ENCODE results near the gene MARF1.
"Not testable (repeated sequence)": the region's sequence is repeated elsewhere in the genome, so short reads cannot be mapped to it uniquely, and the experiment has no call there.

The MARF1 gene

DNA sequence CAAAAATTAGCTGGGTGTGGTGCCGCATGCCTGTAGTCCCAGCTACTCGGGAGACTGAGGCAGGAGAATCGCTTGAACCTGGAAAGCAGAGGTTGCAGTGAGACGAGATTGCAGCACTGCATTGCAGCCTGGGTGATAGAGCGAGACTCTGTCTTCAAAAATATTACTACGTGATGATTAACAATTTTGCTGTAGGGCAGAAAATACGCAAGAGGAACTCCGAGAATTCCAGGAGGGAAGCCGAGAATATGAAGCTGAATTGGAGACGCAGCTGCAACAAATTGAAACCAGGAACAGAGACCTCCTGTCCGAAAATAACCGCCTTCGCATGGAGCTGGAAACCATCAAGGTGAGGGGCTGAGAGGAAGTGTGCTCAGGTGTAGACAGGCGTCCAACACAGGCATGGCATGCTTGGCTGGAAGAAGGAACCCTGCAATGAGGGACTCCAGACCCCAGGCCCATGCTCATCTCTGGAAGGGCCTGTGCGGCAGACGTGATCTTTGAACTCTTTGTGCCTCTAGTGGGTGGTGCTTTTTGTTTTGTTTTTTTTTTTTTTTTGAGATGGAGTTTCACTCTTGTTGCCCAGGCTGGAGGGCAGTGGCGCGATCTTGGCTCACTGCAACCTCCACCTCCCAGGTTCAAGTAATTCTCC is 24.3 kb upstream of the MARF1 start:
- no peak for DNase-seq (ENCODE audit: low read depth)
- TF ChIP-seq, protein P1, sequence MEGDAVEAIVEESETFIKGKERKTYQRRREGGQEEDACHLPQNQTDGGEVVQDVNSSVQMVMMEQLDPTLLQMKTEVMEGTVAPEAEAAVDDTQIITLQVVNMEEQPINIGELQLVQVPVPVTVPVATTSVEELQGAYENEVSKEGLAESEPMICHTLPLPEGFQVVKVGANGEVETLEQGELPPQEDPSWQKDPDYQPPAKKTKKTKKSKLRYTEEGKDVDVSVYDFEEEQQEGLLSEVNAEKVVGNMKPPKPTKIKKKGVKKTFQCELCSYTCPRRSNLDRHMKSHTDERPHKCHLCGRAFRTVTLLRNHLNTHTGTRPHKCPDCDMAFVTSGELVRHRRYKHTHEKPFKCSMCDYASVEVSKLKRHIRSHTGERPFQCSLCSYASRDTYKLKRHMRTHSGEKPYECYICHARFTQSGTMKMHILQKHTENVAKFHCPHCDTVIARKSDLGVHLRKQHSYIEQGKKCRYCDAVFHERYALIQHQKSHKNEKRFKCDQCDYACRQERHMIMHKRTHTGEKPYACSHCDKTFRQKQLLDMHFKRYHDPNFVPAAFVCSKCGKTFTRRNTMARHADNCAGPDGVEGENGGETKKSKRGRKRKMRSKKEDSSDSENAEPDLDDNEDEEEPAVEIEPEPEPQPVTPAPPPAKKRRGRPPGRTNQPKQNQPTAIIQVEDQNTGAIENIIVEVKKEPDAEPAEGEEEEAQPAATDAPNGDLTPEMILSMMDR (conservative IDR thresholded peaks at IDR 0.05; ENCODE audit: low read length) = no peak

DNA sequence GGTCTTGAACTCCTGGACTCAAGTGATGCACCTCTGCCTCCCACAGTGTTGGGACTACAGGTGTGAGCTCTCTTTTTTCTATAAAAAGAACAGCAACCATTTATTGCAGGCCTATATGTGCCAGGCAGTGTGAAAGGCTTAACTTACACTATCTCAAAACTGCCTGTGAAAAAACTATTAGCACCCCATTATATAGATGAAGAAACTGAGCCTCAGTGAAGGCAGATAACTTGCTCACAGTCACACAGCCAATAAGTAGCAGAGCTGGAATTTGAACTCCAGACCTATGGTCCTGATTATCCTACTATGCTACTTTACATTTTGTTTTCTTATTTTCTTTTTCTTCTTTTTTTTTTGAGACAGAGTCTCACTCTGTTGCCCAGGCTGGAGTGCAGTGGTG is 22.2 kb upstream of the MARF1 start:
- DNase-seq (ENCODE audit: low read depth) = no peak
- TF ChIP-seq, protein P1 (conservative IDR thresholded peaks at IDR 0.05; ENCODE audit: low read length) = no peak
- no peak overlapping the region for H3K4me3 ChIP-seq (ENCODE audit: low read length)

More for the DNA sequence above, 24.3 kb upstream of the MARF1 start:
- H3K4me3 ChIP-seq (ENCODE audit: low read length) = no peak overlapping the region

DNA sequence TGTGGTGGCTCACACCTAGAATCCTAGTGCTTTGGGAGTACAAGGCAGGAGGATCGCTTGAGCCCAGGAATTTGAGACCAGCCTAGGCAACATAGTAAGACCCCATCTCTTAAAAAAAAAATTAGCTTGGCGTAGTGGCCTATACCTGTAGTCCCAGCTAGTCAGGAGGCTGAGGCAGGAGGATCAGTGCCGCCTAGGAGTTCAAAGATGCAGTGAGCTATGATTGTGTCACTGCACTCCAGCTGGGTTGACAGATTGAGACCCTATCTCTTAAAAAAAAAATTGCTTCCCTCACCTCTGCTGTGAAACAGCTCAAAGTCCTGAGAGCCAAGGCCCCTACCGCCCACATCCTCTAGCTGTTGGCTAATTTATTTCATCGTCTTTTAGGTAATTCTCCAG is 17.2 kb upstream of the MARF1 start:
- DNase-seq (ENCODE audit: low read depth) = no peak
- H3K4me3 ChIP-seq (ENCODE audit: low read length) = no peak overlapping the region
- TF ChIP-seq, protein P1 (conservative IDR thresholded peaks at IDR 0.05; ENCODE audit: low read length) = no peak

DNA sequence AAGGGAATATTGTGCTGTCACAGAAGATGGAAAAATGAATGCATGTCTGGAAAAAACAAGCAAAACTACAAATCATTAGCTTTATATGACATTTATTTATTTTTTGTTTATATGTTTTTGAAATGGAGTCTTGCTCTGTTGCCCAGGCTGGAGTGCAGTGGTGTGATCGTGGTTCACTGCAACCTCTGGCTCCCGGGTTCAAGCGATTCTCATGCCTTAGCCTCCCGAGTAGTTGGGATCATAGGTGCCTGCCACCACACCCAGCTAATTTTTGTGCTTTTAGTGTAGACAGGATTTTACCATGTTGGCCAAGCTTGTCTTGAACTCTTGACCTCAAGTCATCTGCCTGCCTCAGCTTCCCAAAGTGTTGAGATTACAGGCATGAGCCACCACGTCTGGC is 15.6 kb upstream of the MARF1 start:
- TF ChIP-seq, protein P1 (conservative IDR thresholded peaks at IDR 0.05; ENCODE audit: low read length) = no peak
- no peak for DNase-seq (ENCODE audit: low read depth)
- H3K4me3 ChIP-seq (ENCODE audit: low read length) = no peak overlapping the region

DNA sequence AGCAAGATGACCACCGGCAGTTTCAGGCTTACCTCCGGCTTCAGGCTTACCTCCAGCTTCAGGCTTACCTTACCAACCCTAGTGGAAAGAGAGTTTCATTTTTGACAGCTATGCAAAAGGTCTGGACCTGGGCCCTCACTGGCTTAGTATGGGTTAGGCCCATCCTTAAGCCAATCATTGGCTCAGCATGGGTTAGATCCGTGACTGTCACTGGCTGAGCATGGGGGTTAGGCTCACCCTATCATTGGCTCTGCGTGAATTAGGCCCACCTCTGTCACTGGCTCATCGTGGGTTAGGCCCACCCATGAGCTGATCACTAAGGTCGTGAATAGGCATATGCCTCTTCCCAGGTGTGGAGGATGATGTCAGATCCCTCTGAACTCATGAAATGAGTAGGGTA is 15.2 kb upstream of the MARF1 start:
- TF ChIP-seq, protein P1 (conservative IDR thresholded peaks at IDR 0.05; ENCODE audit: low read length) = no peak
- no peak for DNase-seq (ENCODE audit: low read depth)

DNA sequence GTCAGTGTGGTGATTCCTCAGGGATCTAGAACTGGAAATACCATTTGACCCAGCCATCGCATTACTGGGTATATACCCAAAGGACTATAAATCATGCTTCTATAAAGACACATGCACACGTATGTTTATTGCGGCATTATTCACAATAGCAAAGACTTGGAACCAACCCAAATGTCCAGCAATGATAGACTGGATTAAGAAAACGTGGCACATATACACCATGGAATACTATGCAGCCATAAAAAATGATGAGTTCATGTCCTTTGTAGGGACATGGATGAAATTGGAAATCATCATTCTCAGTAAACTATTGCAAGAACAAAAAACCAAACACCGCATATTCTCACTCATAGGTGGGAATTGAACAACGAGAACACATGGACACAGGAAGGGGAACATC is 12.6 kb upstream of the MARF1 start:
- H3K4me3 ChIP-seq (ENCODE audit: low read length); DNase-seq (ENCODE audit: low read depth): not testable (repeated sequence)

More for the DNA sequence above, 15.2 kb upstream of the MARF1 start:
- no peak overlapping the region for H3K4me3 ChIP-seq (ENCODE audit: low read length)

DNA sequence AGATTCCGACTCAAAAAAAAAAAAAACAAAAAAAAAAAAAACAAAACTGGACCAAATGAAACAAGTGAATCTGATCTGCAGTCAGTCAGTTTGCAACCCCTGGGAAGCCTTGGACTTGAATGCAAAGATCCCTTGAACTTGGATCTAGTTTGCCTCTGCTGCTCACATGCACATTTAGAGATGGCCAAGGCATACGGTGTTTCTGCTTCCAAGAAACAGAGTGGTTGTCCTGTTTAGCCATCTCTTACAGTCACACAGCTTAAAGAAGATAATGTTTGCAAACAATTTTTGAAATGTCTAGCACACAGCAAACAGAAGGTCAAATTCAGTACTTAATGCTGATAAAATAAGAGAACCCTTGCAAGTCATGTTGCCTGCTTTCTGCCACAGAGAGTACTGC is 11.6 kb upstream of the MARF1 start:
- TF ChIP-seq, protein P1 (conservative IDR thresholded peaks at IDR 0.05; ENCODE audit: low read length) = no peak
- H3K4me3 ChIP-seq (ENCODE audit: low read length) = no peak overlapping the region
- no peak for DNase-seq (ENCODE audit: low read depth)
